H1 (cell line): ENCODE measurements around the gene TOPORS. TPM values are rescaled to one million over a fixed set of nuclear protein-coding genes. Genes with fewer than 3 reads are reported as not detected.

Source experiments
- CTCF ChIA-PET: fragments of 300-600 bp; sonication (Branson Sonifier 250); formaldehyde crosslinking; loops from one replicate; lab custom pipeline; 2021; ENCODE audit not compliant: partially characterized antibody; lab: Charles Lee
- POLR2A ChIA-PET: fragments of 300-600 bp; sonication (Branson Sonifier 250); formaldehyde crosslinking; loops from one replicate; lab custom pipeline; 2021; ENCODE audit warnings: inconsistent platforms; ENCODE audit not compliant: partially characterized antibody; lab: Charles Lee
- DNase-seq, 2 experiments: peaks; one replicate each; pipeline versions ENCODE4 v3.0.0 to v3.0.0-alpha.2; 2010 to 2022; ENCODE audit warnings: low spot score in 2 of 2, low read depth in 1 of 2, mixed read lengths in 1 of 2
- FAIRE-seq: peaks from 2 replicates; lab custom pipeline; 2011; peaks lifted over from hg19 to GRCh38; lab: Jason Lieb, UNC
- H2AFZ ChIP-seq: 2 replicates; pipeline ENCODE4 v1.8.1; 2012; ENCODE audit warnings: low read length, inconsistent platforms
- H2AK5ac ChIP-seq: 2 replicates; pipeline ENCODE4 v1.6.1; 2013; ENCODE audit warnings: low read depth, low read length
- H2BK120ac ChIP-seq: replicated peaks from 2 replicates; pipeline ENCODE3; 2013; ENCODE audit warnings: low read depth, low read length, inconsistent platforms
- H2BK12ac ChIP-seq: 2 replicates; pipeline ENCODE4 v1.6.1; 2013; ENCODE audit warnings: low read depth, low read length
- H2BK15ac ChIP-seq: 2 replicates; pipeline ENCODE4 v1.6.1; 2013; ENCODE audit warnings: low read length
- H2BK20ac ChIP-seq: 2 replicates; pipeline ENCODE4 v1.6.1; 2013; ENCODE audit warnings: low read length
- H2BK5ac ChIP-seq: 2 replicates; pipeline ENCODE4 v1.6.1; 2013; ENCODE audit warnings: low read depth, low read length
- H3K14ac ChIP-seq: 2 replicates; pipeline ENCODE4 v1.6.1; 2013; ENCODE audit warnings: inconsistent platforms; ENCODE audit not compliant: insufficient read length
- H3K18ac ChIP-seq: 2 replicates; pipeline ENCODE4 v1.6.1; 2013; ENCODE audit warnings: low read length; ENCODE audit errors: extremely low read depth
- H3K23ac ChIP-seq: 2 replicates; pipeline ENCODE4 v1.6.1; 2013; ENCODE audit warnings: inconsistent platforms; ENCODE audit not compliant: insufficient read length
- H3K23me2 ChIP-seq: 2 replicates; pipeline ENCODE4 v1.6.1; 2013; ENCODE audit warnings: low read depth, low read length
- H3K27ac ChIP-seq: 2 replicates; pipeline ENCODE4 v1.6.1; 2011; ENCODE audit warnings: low read depth, low read length, inconsistent platforms
- H3K27me3 ChIP-seq, 4 experiments: replicated peaks in 1 of 4; 1 replicate in 1 of 4; 2 replicates in 3 of 4; pipeline versions ENCODE4 v1.6.1 to v1.8.1; 2011 to 2013; ENCODE audit warnings: low read length in 3 of 4, mild to moderate bottlenecking in 3 of 4, inconsistent platforms in 2 of 4, mixed read lengths in 2 of 4, moderate library complexity in 1 of 4; ENCODE audit not compliant: control insufficient read depth in 3 of 4, insufficient read depth in 3 of 4; ENCODE audit errors: extremely low read depth in 1 of 4
- H3K36me3 ChIP-seq, 4 experiments: 2 replicates each; pipeline versions ENCODE4 v1.6.1 to v1.8.1; 2011 to 2013; ENCODE audit warnings: mild to moderate bottlenecking in 4 of 4, low read length in 3 of 4, moderate library complexity in 2 of 4, control low read depth in 1 of 4, inconsistent platforms in 1 of 4; ENCODE audit not compliant: insufficient read depth in 4 of 4, control insufficient read depth in 2 of 4
- H3K4ac ChIP-seq: replicated peaks from 2 replicates; pipeline ENCODE3; 2013; ENCODE audit warnings: low read length, low read depth, mixed read lengths, inconsistent platforms; ENCODE audit not compliant: insufficient read length
- H3K4me1 ChIP-seq, 4 experiments: replicated peaks in 1 of 4; 1 replicate in 1 of 4; 2 replicates in 3 of 4; pipeline versions ENCODE4 v1.6.1 to v1.8.1; 2011 to 2013; ENCODE audit warnings: low read length in 3 of 4, inconsistent platforms in 2 of 4, mixed read lengths in 1 of 4; ENCODE audit not compliant: insufficient read depth in 4 of 4, control insufficient read depth in 3 of 4
- H3K4me2 ChIP-seq, 2 experiments: 2 replicates each; pipeline versions ENCODE4 v1.6.1 to v1.8.1; 2011 to 2013; ENCODE audit warnings: low read depth in 2 of 2, low read length in 2 of 2, control low read depth in 1 of 2, inconsistent platforms in 1 of 2, mild to moderate bottlenecking in 1 of 2; ENCODE audit not compliant: insufficient read depth in 1 of 2
- H3K4me3 ChIP-seq, 4 experiments: fragments of 200-600, 300-600 bp in 1 of 4; sonication (generic), shearing (Covaris generic), sonication (Bioruptor Twin) in 1 of 4; 2 replicates each; pipeline versions ENCODE4 v1.5.1 to v1.8.1; 2011 to 2016; ENCODE audit warnings: low read length in 4 of 4, low read depth in 3 of 4, control low read depth in 2 of 4, inconsistent platforms in 2 of 4, mild to moderate bottlenecking in 2 of 4, mixed read lengths in 1 of 4, moderate library complexity in 1 of 4; ENCODE audit not compliant: insufficient read depth in 2 of 4; ENCODE audit errors: extremely low read depth in 1 of 4
- H3K56ac ChIP-seq: replicated peaks from 2 replicates; pipeline ENCODE3; 2013; ENCODE audit warnings: low read depth, mild to moderate bottlenecking, mixed read lengths, low read length, inconsistent platforms; ENCODE audit not compliant: insufficient read length
- H3K79me1 ChIP-seq: 2 replicates; pipeline ENCODE4 v1.6.1; 2013; ENCODE audit warnings: low read depth, low read length, control low read depth
- H3K79me2 ChIP-seq, 2 experiments: 2 replicates each; pipeline versions ENCODE4 v1.6.1 to v1.8.1; 2012 to 2013; ENCODE audit warnings: low read length in 2 of 2, mild to moderate bottlenecking in 2 of 2, inconsistent platforms in 1 of 2; ENCODE audit not compliant: insufficient read depth in 2 of 2, control insufficient read depth in 1 of 2
- H3K9ac ChIP-seq, 4 experiments: replicated peaks in 1 of 4; 1 replicate in 1 of 4; 2 replicates in 3 of 4; pipeline versions ENCODE4 v1.6.1 to v1.8.1; 2011 to 2013; ENCODE audit warnings: low read depth in 3 of 4, low read length in 3 of 4, control low read depth in 2 of 4, mild to moderate bottlenecking in 2 of 4, moderate library complexity in 2 of 4, inconsistent platforms in 1 of 4; ENCODE audit errors: extremely low read depth in 1 of 4
- H3K9me3 ChIP-seq, 2 experiments: 2 replicates each; pipeline versions ENCODE4 v1.6.1 to v1.8.1; 2012 to 2013; ENCODE audit warnings: mild to moderate bottlenecking in 2 of 2, moderate library complexity in 2 of 2, control low read depth in 1 of 2, inconsistent platforms in 1 of 2, low read depth in 1 of 2, low read length in 1 of 2, mixed read lengths in 1 of 2; ENCODE audit not compliant: insufficient read depth in 2 of 2
- H4K20me1 ChIP-seq, 2 experiments: replicated peaks in 1 of 2; 2 replicates each; pipeline versions ENCODE3 to v1.8.1; 2011 to 2013; ENCODE audit warnings: inconsistent platforms in 2 of 2, low read length in 2 of 2, mild to moderate bottlenecking in 1 of 2; ENCODE audit not compliant: insufficient read depth in 2 of 2, control insufficient read depth in 1 of 2
- H4K5ac ChIP-seq: 2 replicates; pipeline ENCODE4 v1.6.1; 2013; ENCODE audit warnings: low read length, low read depth, mixed read lengths, inconsistent platforms; ENCODE audit not compliant: insufficient read length
- H4K8ac ChIP-seq: 2 replicates; pipeline ENCODE4 v1.8.0; 2013; ENCODE audit warnings: mild to moderate bottlenecking, moderate library complexity, low read length, inconsistent platforms; ENCODE audit not compliant: insufficient read depth; ENCODE audit errors: extremely low read depth
- H4K91ac ChIP-seq: replicated peaks from 2 replicates; pipeline ENCODE3; 2013; ENCODE audit warnings: low read length, mixed read lengths, inconsistent platforms; ENCODE audit not compliant: insufficient read length
- CHD2 ChIP-seq: IDR thresholded peaks from 2 replicates; pipeline ENCODE4 v1.6.1; 2012; ENCODE audit warnings: low read length, improper control_type of control experiment
- CTCF ChIP-seq, 3 experiments: IDR thresholded peaks; 1 replicate in 2 of 3; 2 replicates in 1 of 3; pipeline versions ENCODE4 v1.5.1 to v1.6.1; 2011; ENCODE audit warnings: low read length in 3 of 3, mild to moderate bottlenecking in 3 of 3, inconsistent platforms in 2 of 3, low read depth in 1 of 3, moderate library complexity in 1 of 3; ENCODE audit not compliant: insufficient read depth in 1 of 3; ENCODE audit errors: control extremely low read depth in 1 of 3
- MAX ChIP-seq: IDR thresholded peaks from 2 replicates; pipeline ENCODE4 v1.6.1; 2012; ENCODE audit warnings: inconsistent platforms
- RAD21 ChIP-seq, 2 experiments: IDR thresholded peaks in 1 of 2; conservative IDR thresholded peaks in 1 of 2; 2 replicates each; pipeline ENCODE4 v1.6.1; 2011; ENCODE audit warnings: low read depth in 2 of 2, low read length in 2 of 2, improper control_type of control experiment in 1 of 2, inconsistent platforms in 1 of 2, mild to moderate bottlenecking in 1 of 2, moderate library complexity in 1 of 2
- USF2 ChIP-seq: IDR thresholded peaks from 2 replicates; pipeline ENCODE4 v1.6.1; 2011; ENCODE audit warnings: low read length, improper control_type of control experiment
- WGBS, 2 experiments: shearing (Covaris generic) in 1 of 2; methylation state at CpG; one replicate each; pipeline versions ENCODE4 v1.1.6 to v1.1.7; 2013 to 2015; ENCODE audit warnings: low lambda C conversion rate in 2 of 2, mixed read lengths in 2 of 2, inconsistent platforms in 1 of 2, low coverage in 1 of 2, missing lambda C conversion rate in 1 of 2; ENCODE audit not compliant: insufficient replicate concordance in 2 of 2, insufficient coverage in 1 of 2, insufficient read length in 1 of 2; ENCODE audit errors: extremely low coverage in 1 of 2, missing lambda C conversion rate in 1 of 2; 5-methylcytosine and 5-hydroxymethylcytosine counted together
- polyA plus RNA-seq, 7 experiments: library from polyadenylated mRNA; depleted of rRNA in 3 of 7; stranded (reverse) in 5 of 7; unstranded in 2 of 7; fragments of >200 nt in 5 of 7; fragments of 200-250 nt in 2 of 7; gene quantifications; 1 replicate in 5 of 7; 2 replicates in 1 of 7; 4 replicates in 1 of 7; pipeline versions ENCODE4 v1.2.1 to v1.2.3, GENCODE V29; 2011 to 2013; ENCODE audit warnings: missing spikeins in 2 of 7, mixed read lengths in 2 of 7
- total RNA-seq: library from RNA; stranded (reverse); fragmentation: NEBNext Ultra II Directional; extraction: Animal tissue kit (Norgen Biotek cat#: 25700); gene quantifications from 2 replicates; pipeline ENCODE4 v1.2.1, GENCODE V29; 2021

TOPORS gene
- total and polyA plus RNA-seq, 2 of the 8 experiments (the other 6 are each of a cell fraction or from before 2014, with no cell fraction given), result 10.3 to 30.7 TPM

- no peak overlapping the region for H3K14ac ChIP-seq
- no peak overlapping the region for H3K4me3 ChIP-seq
- H3K23ac ChIP-seq, result no peak overlapping the region
- H3K27me3 ChIP-seq, result no peaks in the 10 kb centered on the region
- H3K4me1 ChIP-seq, result no peaks in the 10 kb centered on the region
- H4K5ac ChIP-seq, result no peak overlapping the region
- ChIA-PET CTCF (interaction anchor here (0.6 to 12.2 kb wide), 51 partner anchors 10 to 397 kb away, joined by 3 to 248 read pairs (median 4); partner anchors contain the start of genes ACO1 and TMEM215), POLR2A (interaction anchor here (1.3 to 2.6 kb wide), 2 partner anchors 201 to 445 kb away, joined by 5 to 9 read pairs; partner anchors contain the start of gene DNAJA1)
- H4K20me1 ChIP-seq, result no peaks in the 10 kb centered on the region
- H2AFZ ChIP-seq, result no peak overlapping the region
- H3K18ac ChIP-seq, result no peak overlapping the region
- H3K23me2 ChIP-seq, result no peaks in the 10 kb centered on the region
- no peak overlapping the region for H2BK20ac ChIP-seq
- H3K4me2 ChIP-seq, result no peak overlapping the region
- H2BK15ac ChIP-seq, result no peak overlapping the region
- no peaks in the 10 kb centered on the region for H3K79me1 ChIP-seq
- H3K79me2 ChIP-seq, result no peaks in the 10 kb centered on the region
- 24 to 100% methylated on average over 1 to 4 of the region's 4 CpGs for WGBS, 2 experiments
- H3K9ac ChIP-seq, result no peak overlapping the region
- H4K8ac ChIP-seq, result no peak overlapping the region
- H4K91ac ChIP-seq, result no peak overlapping the region
- no peak overlapping the region for H2BK5ac ChIP-seq
- H2BK12ac ChIP-seq, result no peak overlapping the region
- H3K4ac ChIP-seq, result no peak overlapping the region
- H2BK120ac ChIP-seq, result no peak overlapping the region
- DNase-seq, result peak in 1 of 2 experiments; percentile 82
- H3K56ac ChIP-seq, result no peak overlapping the region
- no peak overlapping the region for H3K27ac ChIP-seq
- TF ChIP-seq CHD2, result no peak
- peak; percentile 70 to 81 (median 76) for TF ChIP-seq CTCF (IDR thresholded peaks at IDR 0.05; ENCODE audit: control extremely low read depth in 1 of 3, insufficient read depth in 1 of 3, low read depth in 1 of 3, low read length in 3 of 3)
- TF ChIP-seq USF2, result no peak
- peak; percentile 74 to 75 for TF ChIP-seq RAD21 (IDR thresholded peaks at IDR 0.05 in 1 of 2, conservative IDR thresholded peaks at IDR 0.05 in 1 of 2; ENCODE audit: low read depth in 2 of 2, low read length in 2 of 2)
- no peak for TF ChIP-seq MAX
- no peaks in the 10 kb centered on the region for H3K36me3 ChIP-seq
- H3K9me3 ChIP-seq, result no peaks in the 10 kb centered on the region
- no peak overlapping the region for H2AK5ac ChIP-seq
- FAIRE-seq, result peak; percentile 85
Measured at GRCh38 chr9:32579706-32580331, 27.4 kb upstream of the TOPORS start.
